Neural cell (in vitro differentiated cells): ENCODE results near the gene FLT3.

Source experiments
- CTCF ChIP-seq: fragments of 450-650 bp; IDR thresholded peaks from 2 replicates; pipeline ENCODE4 v1.5.1; 2014; ENCODE audit warnings: antibody characterized with exemption, mild to moderate bottlenecking, moderate library complexity; ENCODE audit not compliant: poor library complexity, severe bottlenecking
- EP300 ChIP-seq: fragments of 450-650 bp; conservative IDR thresholded peaks from 2 replicates; pipeline ENCODE4 v1.6.1; 2014; ENCODE audit warnings: antibody characterized with exemption, mild to moderate bottlenecking, moderate library complexity; ENCODE audit not compliant: poor library complexity, severe bottlenecking
- EZH2 ChIP-seq: fragments of 200-600, 300-800 bp; shearing (Covaris generic), sonication (generic); IDR thresholded peaks from 2 replicates; pipeline ENCODE4 v1.6.1; 2014; ENCODE audit warnings: antibody characterized with exemption, low read length, borderline replicate concordance, mild to moderate bottlenecking; ENCODE audit not compliant: insufficient read depth, poor library complexity, severe bottlenecking
- MXI1 ChIP-seq: fragments of 450-650 bp; conservative IDR thresholded peaks from 2 replicates; pipeline ENCODE4 v1.6.1; 2014; ENCODE audit warnings: antibody characterized with exemption, mild to moderate bottlenecking; ENCODE audit not compliant: poor library complexity, severe bottlenecking
- POLR2AphosphoS5 ChIP-seq: IDR thresholded peaks from 2 replicates; pipeline ENCODE4 v1.6.1; 2012
- RAD21 ChIP-seq: fragments of 450-650 bp; conservative IDR thresholded peaks from 2 replicates; pipeline ENCODE4 v1.6.1; 2014; ENCODE audit warnings: antibody characterized with exemption, mild to moderate bottlenecking, moderate library complexity
- REST ChIP-seq: IDR thresholded peaks from 2 replicates; pipeline ENCODE4 v1.6.1; 2012; ENCODE audit warnings: borderline replicate concordance
- SMC3 ChIP-seq: fragments of 450-650 bp; conservative IDR thresholded peaks from 2 replicates; pipeline ENCODE4 v1.6.1; 2014; ENCODE audit warnings: antibody characterized with exemption, mild to moderate bottlenecking, moderate library complexity; ENCODE audit not compliant: poor library complexity
- TAF1 ChIP-seq: IDR thresholded peaks from 2 replicates; pipeline ENCODE4 v1.6.1; 2012; ENCODE audit warnings: low read depth

GRCh38 chr13:28031896-28032288 is 68.5 kb downstream of the FLT3 start:
- TF ChIP-seq CTCF (no peak), POLR2AphosphoS5 (no peak), EZH2 (no peak), EP300 (no peak), MXI1 (no peak), TAF1 (no peak), REST (no peak), RAD21 (no peak), SMC3 (no peak)
